DOHH2 (cell line): ENCODE measurements around the gene HENMT1.

Experiments
- H3F3A ChIP-seq: fragments of 200-600 bp; sonication (generic), shearing (Covaris generic); 2 replicates; pipeline ENCODE4 v1.6.0; 2016; ENCODE audit warnings: antibody characterized with exemption, mild to moderate bottlenecking; ENCODE audit not compliant: control insufficient read depth, insufficient read depth
- H3K27ac ChIP-seq: fragments of 200-600 bp; sonication (generic); 2 replicates; pipeline ENCODE4 v1.5.1; 2014; ENCODE audit warnings: low read depth, mild to moderate bottlenecking, low read length, moderate library complexity
- H3K27me3 ChIP-seq: fragments of 200-600 bp; sonication (generic); 2 replicates; pipeline ENCODE4 v1.6.1; 2014; ENCODE audit warnings: mild to moderate bottlenecking, low read length, mixed read lengths; ENCODE audit not compliant: control insufficient read depth
- H3K36me3 ChIP-seq: fragments of 200-600 bp; sonication (generic); 2 replicates; pipeline ENCODE4 v1.6.1; 2014; ENCODE audit warnings: mild to moderate bottlenecking, low read length, moderate library complexity, mixed read lengths; ENCODE audit not compliant: control insufficient read depth
- H3K4me1 ChIP-seq: fragments of 200-600 bp; sonication (generic); 2 replicates; pipeline ENCODE4 v1.6.1; 2014; ENCODE audit warnings: mild to moderate bottlenecking, low read length, mixed read lengths; ENCODE audit not compliant: control insufficient read depth
- H3K4me2 ChIP-seq: fragments of 200-600 bp; sonication (generic); 2 replicates; pipeline ENCODE4 v1.6.0; 2014; ENCODE audit warnings: mild to moderate bottlenecking, low read length, moderate library complexity
- H3K4me3 ChIP-seq: fragments of 200-600 bp; sonication (generic); 2 replicates; pipeline ENCODE4 v1.5.1; 2014; ENCODE audit warnings: mild to moderate bottlenecking, low read length, mixed read lengths
- H3K79me2 ChIP-seq: fragments of 200-600 bp; sonication (generic); 2 replicates; pipeline ENCODE4 v1.6.1; 2014; ENCODE audit warnings: mild to moderate bottlenecking, low read length, mixed read lengths; ENCODE audit not compliant: control insufficient read depth
- H3K9me2 ChIP-seq: fragments of 200-600 bp; sonication (generic); replicated peaks from 2 replicates; pipeline ENCODE4 v1.6.1; 2014; ENCODE audit warnings: mild to moderate bottlenecking, low read length, mixed read lengths; ENCODE audit not compliant: control insufficient read depth
- H3K9me3 ChIP-seq: fragments of 200-600 bp; sonication (generic); 2 replicates; pipeline ENCODE4 v1.6.1; 2014; ENCODE audit warnings: antibody characterized with exemption, low read length, mixed read lengths; ENCODE audit not compliant: control insufficient read depth, insufficient read depth
- H4K20me1 ChIP-seq: fragments of 200-600 bp; sonication (generic); 2 replicates; pipeline ENCODE4 v1.6.0; 2014; ENCODE audit warnings: low read depth, mild to moderate bottlenecking, antibody characterized with exemption, low read length, moderate library complexity; ENCODE audit not compliant: control insufficient read depth, insufficient read depth
- EZH2phosphoT487 ChIP-seq: fragments of 200-600 bp; sonication (generic); IDR thresholded peaks from 2 replicates; pipeline ENCODE4 v1.6.1; 2017; ENCODE audit warnings: borderline replicate concordance, mild to moderate bottlenecking, antibody characterized with exemption, low read length, moderate library complexity, mixed read lengths
- TF ChIP-seq, protein P1 (sequence below): fragments of 200-600 bp; sonication (generic); IDR thresholded peaks from one replicate; pipeline ENCODE4 v1.5.1; 2014; ENCODE audit warnings: antibody characterized with exemption, mild to moderate bottlenecking, low read depth, low read length; ENCODE audit not compliant: poor library complexity, severe bottlenecking

Gene HENMT1

GRCh38 chr1:108665771-108666170 is 4.9 kb upstream of the HENMT1 start:
- no peaks in the 10 kb centered on the region for H3K9me3 ChIP-seq

DNA sequence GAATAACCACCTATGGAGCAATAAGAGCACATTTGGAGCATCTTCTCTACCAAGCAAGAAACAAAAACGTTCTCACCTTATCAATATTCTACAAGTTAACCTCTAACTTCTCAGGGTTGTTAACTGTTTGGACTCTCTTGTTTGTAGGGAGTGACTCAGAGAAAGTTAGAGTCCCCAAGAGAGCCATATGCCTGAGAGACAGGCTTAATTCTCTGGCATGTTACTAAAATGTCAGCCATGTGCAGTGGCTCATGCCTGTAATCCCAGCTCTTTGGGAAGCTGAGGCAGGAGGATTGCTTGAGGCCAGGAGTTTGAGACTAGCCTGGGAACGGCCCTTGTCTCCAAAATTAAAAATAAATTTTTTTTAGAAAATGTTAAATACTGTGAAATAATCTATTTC is 4.2 kb upstream of the HENMT1 start:
- peaks cover 4% of the 10 kb centered on the region for H3K79me2 ChIP-seq
- H3K36me3 ChIP-seq: no peaks in the 10 kb centered on the region
- no peaks in the 10 kb centered on the region for H3K9me2 ChIP-seq
- H3K4me1 ChIP-seq: peaks cover 21% of the 10 kb centered on the region
- H3K27me3 ChIP-seq: no peaks in the 10 kb centered on the region
- H3K4me3 ChIP-seq: no peak overlapping the region
- H4K20me1 ChIP-seq: no peaks in the 10 kb centered on the region
- peaks cover 5% of the 10 kb centered on the region; the same call in 1 of the 2 replicates for H3F3A ChIP-seq
- H3K9me3 ChIP-seq: no peaks in the 10 kb centered on the region
- no peak overlapping the region for H3K4me2 ChIP-seq
- no peak for TF ChIP-seq EZH2phosphoT487
- TF ChIP-seq, protein P1, sequence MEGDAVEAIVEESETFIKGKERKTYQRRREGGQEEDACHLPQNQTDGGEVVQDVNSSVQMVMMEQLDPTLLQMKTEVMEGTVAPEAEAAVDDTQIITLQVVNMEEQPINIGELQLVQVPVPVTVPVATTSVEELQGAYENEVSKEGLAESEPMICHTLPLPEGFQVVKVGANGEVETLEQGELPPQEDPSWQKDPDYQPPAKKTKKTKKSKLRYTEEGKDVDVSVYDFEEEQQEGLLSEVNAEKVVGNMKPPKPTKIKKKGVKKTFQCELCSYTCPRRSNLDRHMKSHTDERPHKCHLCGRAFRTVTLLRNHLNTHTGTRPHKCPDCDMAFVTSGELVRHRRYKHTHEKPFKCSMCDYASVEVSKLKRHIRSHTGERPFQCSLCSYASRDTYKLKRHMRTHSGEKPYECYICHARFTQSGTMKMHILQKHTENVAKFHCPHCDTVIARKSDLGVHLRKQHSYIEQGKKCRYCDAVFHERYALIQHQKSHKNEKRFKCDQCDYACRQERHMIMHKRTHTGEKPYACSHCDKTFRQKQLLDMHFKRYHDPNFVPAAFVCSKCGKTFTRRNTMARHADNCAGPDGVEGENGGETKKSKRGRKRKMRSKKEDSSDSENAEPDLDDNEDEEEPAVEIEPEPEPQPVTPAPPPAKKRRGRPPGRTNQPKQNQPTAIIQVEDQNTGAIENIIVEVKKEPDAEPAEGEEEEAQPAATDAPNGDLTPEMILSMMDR: no peak
- H3K27ac ChIP-seq: no peak overlapping the region

More at GRCh38 chr1:108665771-108666170, 4.9 kb upstream of the HENMT1 start:
- Histone ChIP-seq H3K27ac (no peak overlapping the region), H3K4me3 (no peak overlapping the region), H3K27me3 (no peaks in the 10 kb centered on the region), H3K79me2 (no peaks in the 10 kb centered on the region), H3K4me1 (peaks cover 17% of the 10 kb centered on the region), H4K20me1 (no peaks in the 10 kb centered on the region), H3K9me2 (no peaks in the 10 kb centered on the region), H3K36me3 (no peaks in the 10 kb centered on the region), H3K4me2 (no peak overlapping the region), H3F3A (peaks cover 5% of the 10 kb centered on the region; the same call in 1 of the 2 replicates)
- TF ChIP-seq, protein P1: no peak
- TF ChIP-seq EZH2phosphoT487: no peak

DNA sequence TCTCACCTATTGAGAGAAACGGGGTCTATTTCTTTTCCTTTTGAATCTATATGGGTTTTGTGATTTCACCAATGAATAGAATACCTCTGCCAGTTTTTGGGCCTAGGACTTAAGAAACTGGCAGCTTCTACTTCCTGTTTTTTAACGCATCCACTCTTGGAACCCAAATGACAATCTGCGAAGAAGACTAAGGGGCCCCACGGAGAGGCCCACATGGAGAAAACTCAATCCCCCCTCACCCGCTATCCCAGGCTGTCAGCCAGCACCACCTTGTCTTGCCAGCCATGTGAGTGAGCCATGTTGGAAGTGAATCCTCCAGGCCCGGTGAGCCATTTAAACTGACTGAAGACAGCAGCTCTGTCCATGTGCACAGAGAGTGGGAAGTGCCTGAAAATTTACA is 3.6 kb upstream of the HENMT1 start:
- TF ChIP-seq EZH2phosphoT487: no peak
- TF ChIP-seq, protein P1: no peak
- Histone ChIP-seq H3K4me2 (no peak overlapping the region), H3K27me3 (no peaks in the 10 kb centered on the region), H3K36me3 (no peaks in the 10 kb centered on the region), H3K27ac (no peak overlapping the region), H3F3A (peaks cover 8% of the 10 kb centered on the region; the same call in 1 of the 2 replicates), H3K9me2 (no peaks in the 10 kb centered on the region), H3K9me3 (no peaks in the 10 kb centered on the region), H3K79me2 (peaks cover 8% of the 10 kb centered on the region), H4K20me1 (no peaks in the 10 kb centered on the region), H3K4me3 (no peak overlapping the region), H3K4me1 (peaks cover 26% of the 10 kb centered on the region)
